NT2/D1 (cell line): ENCODE measurements around the gene NFX1.

ENCODE experiments used
- DNase-seq: peaks from one replicate; pipeline ENCODE4 v3.0.0-alpha.2; 2011; ENCODE audit warnings: low read depth, low spot score
- H3K27me3 ChIP-seq: 2 replicates; pipeline ENCODE4 v1.6.0; 2011; ENCODE audit warnings: mild to moderate bottlenecking; ENCODE audit not compliant: insufficient read length, insufficient read depth
- H3K36me3 ChIP-seq: 2 replicates; pipeline ENCODE4 v1.6.1; 2011; ENCODE audit warnings: mild to moderate bottlenecking, low read length, mixed read lengths; ENCODE audit not compliant: insufficient read depth, insufficient read length
- H3K4me1 ChIP-seq: 2 replicates; pipeline ENCODE4 v1.5.1; 2011; ENCODE audit not compliant: insufficient read depth, insufficient read length
- H3K4me3 ChIP-seq: 2 replicates; pipeline ENCODE4 v1.5.1; 2011; ENCODE audit warnings: low read depth; ENCODE audit not compliant: insufficient read length
- H3K9ac ChIP-seq: 2 replicates; pipeline ENCODE4 v1.6.0; 2011; ENCODE audit warnings: low read depth; ENCODE audit not compliant: insufficient read length
- H3K9me3 ChIP-seq: 2 replicates; pipeline ENCODE4 v1.5.1; 2011; ENCODE audit warnings: mild to moderate bottlenecking, low read length; ENCODE audit not compliant: insufficient read depth
- SUZ12 ChIP-seq: IDR thresholded peaks from 2 replicates; pipeline ENCODE4 v1.6.1; 2011; ENCODE audit not compliant: insufficient read length, insufficient read depth; ENCODE audit errors: extremely low read depth
- YY1 ChIP-seq: IDR thresholded peaks from 2 replicates; pipeline ENCODE4 v1.6.1; 2011; ENCODE audit not compliant: insufficient read length, insufficient read depth
- ZNF274 ChIP-seq: IDR thresholded peaks from 2 replicates; pipeline ENCODE4 v1.6.1; 2011; ENCODE audit warnings: mild to moderate bottlenecking, low read depth, low read length

Gene NFX1

GRCh38 chr9:33249087-33249658 lies 41.1 kb upstream of the NFX1 start:
- no peaks in the 10 kb centered on the region for H3K9me3 ChIP-seq
- TF ChIP-seq ZNF274 (no peak), YY1 (no peak), SUZ12 (no peak)
- no peaks in the 10 kb centered on the region for H3K4me1 ChIP-seq
- peaks cover 45% of the 10 kb centered on the region for H3K36me3 ChIP-seq
- no peak overlapping the region for H3K9ac ChIP-seq
- no peaks in the 10 kb centered on the region for H3K27me3 ChIP-seq
- no peak overlapping the region for H3K4me3 ChIP-seq
- no peak for DNase-seq

GRCh38 chr9:33249983-33250382 lies 40.3 kb upstream of the NFX1 start:
- no peaks in the 10 kb centered on the region for H3K9me3 ChIP-seq
- H3K4me1 ChIP-seq = no peaks in the 10 kb centered on the region
- peaks cover 53% of the 10 kb centered on the region for H3K36me3 ChIP-seq
- no peak overlapping the region for H3K9ac ChIP-seq
- H3K27me3 ChIP-seq = no peaks in the 10 kb centered on the region
- no peak for DNase-seq
- TF ChIP-seq ZNF274 (no peak), YY1 (no peak), SUZ12 (no peak)
- no peak overlapping the region for H3K4me3 ChIP-seq

DNA sequence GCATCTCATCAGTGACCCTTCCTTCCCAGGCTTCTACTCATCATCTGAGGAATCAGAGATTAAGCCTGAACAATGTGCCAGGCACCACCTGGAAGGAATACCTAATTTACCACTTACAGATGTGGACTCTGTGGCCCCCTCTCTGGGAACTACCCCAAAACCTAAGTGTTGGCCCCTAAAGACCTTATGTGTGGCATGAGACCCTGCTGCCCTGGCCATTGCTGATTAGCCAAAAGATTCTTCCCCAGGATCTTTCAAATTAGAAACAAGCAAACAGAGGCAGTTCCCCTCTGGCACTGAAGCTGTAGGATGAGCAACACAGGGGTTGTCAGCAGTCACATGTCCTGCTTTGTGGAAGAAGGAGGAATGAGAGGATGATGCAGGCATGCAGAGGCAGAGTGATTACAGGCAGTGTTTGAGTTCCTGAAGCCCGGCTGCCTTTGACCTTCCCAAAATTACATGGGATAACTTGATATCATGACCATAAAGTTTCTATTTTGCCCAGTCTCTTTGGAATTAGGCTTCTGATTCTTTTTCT lies 39.8 kb upstream of the NFX1 start:
- Histone ChIP-seq H3K4me3 (no peak overlapping the region), H3K9ac (no peak overlapping the region), H3K36me3 (peaks cover 59% of the 10 kb centered on the region), H3K9me3 (no peaks in the 10 kb centered on the region), H3K27me3 (no peaks in the 10 kb centered on the region), H3K4me1 (no peaks in the 10 kb centered on the region)
- no peak for DNase-seq
- no peak for TF ChIP-seq YY1
- TF ChIP-seq SUZ12 = no peak
- no peak for TF ChIP-seq ZNF274

DNA sequence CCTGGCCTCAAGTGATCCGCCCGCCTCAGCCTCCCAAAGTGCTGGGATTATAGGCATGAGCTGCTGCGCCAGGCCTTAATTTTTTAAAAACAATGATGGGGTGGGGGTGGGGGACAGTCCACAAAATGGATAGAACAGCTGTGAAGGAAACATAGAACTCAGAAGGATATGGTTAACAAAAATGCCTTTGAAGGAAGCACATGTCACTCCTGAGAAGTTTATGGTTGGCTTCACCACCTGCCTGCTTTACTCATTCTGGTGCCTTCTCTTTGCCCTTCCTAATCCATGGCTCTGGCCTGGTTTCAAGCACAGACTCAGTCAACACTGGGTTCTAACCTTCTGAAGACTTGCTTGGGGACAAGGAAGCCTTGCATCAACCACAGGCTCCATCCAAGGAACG lies 36.1 kb upstream of the NFX1 start:
- H3K9me3 ChIP-seq = no peaks in the 10 kb centered on the region
- peaks cover 83% of the 10 kb centered on the region for H3K36me3 ChIP-seq
- no peak overlapping the region for H3K4me3 ChIP-seq
- H3K9ac ChIP-seq = no peak overlapping the region
- no peaks in the 10 kb centered on the region for H3K27me3 ChIP-seq
- no peak for DNase-seq
- no peaks in the 10 kb centered on the region for H3K4me1 ChIP-seq
- TF ChIP-seq SUZ12 (no peak), YY1 (no peak), ZNF274 (no peak)

GRCh38 chr9:33255014-33255413 lies 35.3 kb upstream of the NFX1 start:
- no peaks in the 10 kb centered on the region for H3K9me3 ChIP-seq
- H3K36me3 ChIP-seq = peaks cover 88% of the 10 kb centered on the region
- H3K4me1 ChIP-seq = no peaks in the 10 kb centered on the region
- H3K9ac ChIP-seq = no peak overlapping the region
- DNase-seq = no peak
- no peaks in the 10 kb centered on the region for H3K27me3 ChIP-seq
- TF ChIP-seq SUZ12 = no peak
- TF ChIP-seq YY1 = no peak
- TF ChIP-seq ZNF274 = no peak
- H3K4me3 ChIP-seq = no peak overlapping the region

DNA sequence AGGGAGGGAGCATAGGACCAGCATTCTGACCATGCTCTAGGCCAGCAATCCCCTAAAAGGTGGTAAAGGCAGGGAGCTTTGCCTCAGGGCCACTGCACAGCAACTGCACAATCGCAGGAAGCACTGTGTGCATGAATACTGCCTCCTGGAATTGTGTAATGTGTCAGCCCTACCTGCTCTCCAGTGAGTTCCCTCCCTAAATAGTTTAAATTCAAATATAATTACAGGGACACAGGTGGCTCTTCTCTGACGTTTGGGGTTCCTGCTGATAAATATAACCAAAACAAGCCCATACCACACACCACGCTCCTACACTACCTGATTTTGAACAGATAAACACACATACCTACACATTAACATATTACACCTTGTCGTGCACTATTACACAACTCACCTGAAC lies 34.8 kb upstream of the NFX1 start:
- Histone ChIP-seq H3K27me3 (no peaks in the 10 kb centered on the region), H3K36me3 (peaks cover 88% of the 10 kb centered on the region), H3K9me3 (no peaks in the 10 kb centered on the region), H3K9ac (no peak overlapping the region), H3K4me3 (no peak overlapping the region), H3K4me1 (no peaks in the 10 kb centered on the region)
- DNase-seq = no peak
- TF ChIP-seq ZNF274 (no peak), YY1 (no peak), SUZ12 (no peak)

DNA sequence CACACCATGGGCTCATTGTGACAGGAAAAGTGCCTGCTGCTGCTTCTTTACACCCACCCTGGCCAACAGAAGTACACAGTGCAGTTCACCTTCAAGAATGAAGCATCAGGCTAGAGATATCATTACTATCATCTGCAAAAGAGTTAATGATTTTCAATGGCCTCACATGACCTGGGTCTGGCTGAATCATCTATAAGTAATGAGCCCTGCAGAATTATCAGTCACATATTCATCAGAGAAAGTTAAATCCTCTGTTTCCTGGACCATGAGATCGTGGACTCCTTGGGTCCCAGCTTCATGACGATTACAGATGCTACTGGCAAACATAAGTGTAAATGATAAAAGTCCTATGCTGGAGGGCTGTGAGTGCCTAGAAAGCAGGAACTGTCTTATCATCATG lies 34.1 kb upstream of the NFX1 start:
- Histone ChIP-seq H3K4me3 (no peak overlapping the region), H3K27me3 (no peaks in the 10 kb centered on the region), H3K4me1 (no peaks in the 10 kb centered on the region), H3K9ac (no peak overlapping the region), H3K36me3 (peaks cover 94% of the 10 kb centered on the region), H3K9me3 (no peaks in the 10 kb centered on the region)
- DNase-seq = no peak
- TF ChIP-seq ZNF274 (no peak), SUZ12 (no peak), YY1 (no peak)

GRCh38 chr9:33257276-33257675 lies 33.0 kb upstream of the NFX1 start:
- H3K4me3 ChIP-seq = no peak overlapping the region
- no peaks in the 10 kb centered on the region for H3K27me3 ChIP-seq
- no peaks in the 10 kb centered on the region for H3K4me1 ChIP-seq
- no peaks in the 10 kb centered on the region for H3K9me3 ChIP-seq
- peaks cover 97% of the 10 kb centered on the region for H3K36me3 ChIP-seq
- DNase-seq = no peak
- no peak overlapping the region for H3K9ac ChIP-seq
- TF ChIP-seq SUZ12 (no peak), YY1 (no peak), ZNF274 (no peak)
